Ishikawa (cell line): ENCODE measurements around the gene SPRY4.

ENCODE experiments used
- CEBPB ChIP-seq: IDR thresholded peaks from 2 replicates; pipeline ENCODE4 v1.6.1; 2012
- CREB1 ChIP-seq: IDR thresholded peaks from 2 replicates; pipeline ENCODE4 v1.6.1; 2012; ENCODE audit warnings: low read depth
- EGR1 ChIP-seq: IDR thresholded peaks from 2 replicates; pipeline ENCODE4 v1.6.1; 2012
- EP300 ChIP-seq: IDR thresholded peaks from 2 replicates; pipeline ENCODE4 v1.6.1; 2012; ENCODE audit warnings: borderline replicate concordance
- FOXM1 ChIP-seq: IDR thresholded peaks from 2 replicates; pipeline ENCODE4 v1.6.1; 2012; ENCODE audit warnings: low read depth, borderline replicate concordance
- NFIC ChIP-seq: IDR thresholded peaks from 2 replicates; pipeline ENCODE4 v1.6.1; 2012
- RAD21 ChIP-seq: IDR thresholded peaks from 2 replicates; pipeline ENCODE4 v1.6.1; 2012; ENCODE audit warnings: low read depth
- TAF1 ChIP-seq: IDR thresholded peaks from 2 replicates; pipeline ENCODE4 v1.6.1; 2012; ENCODE audit warnings: low read depth, mild to moderate bottlenecking
- TCF12 ChIP-seq: IDR thresholded peaks from 2 replicates; pipeline ENCODE4 v1.6.1; 2012; ENCODE audit warnings: low read depth
- TEAD4 ChIP-seq: IDR thresholded peaks from 2 replicates; pipeline ENCODE4 v1.6.1; 2012
- YY1 ChIP-seq: IDR thresholded peaks from 2 replicates; pipeline ENCODE4 v1.6.1; 2012; ENCODE audit warnings: low read depth
- ZBTB7A ChIP-seq: IDR thresholded peaks from 2 replicates; pipeline ENCODE4 v1.6.1; 2012; ENCODE audit warnings: low read depth
- TF ChIP-seq, protein P1 (sequence below): IDR thresholded peaks from 2 replicates; pipeline ENCODE4 v1.6.1; 2012; ENCODE audit warnings: low read depth, mild to moderate bottlenecking
- TF ChIP-seq, protein P2 (sequence below): IDR thresholded peaks from 2 replicates; pipeline ENCODE4 v1.6.1; 2012
- TF ChIP-seq, protein P3 (sequence below): IDR thresholded peaks from 2 replicates; pipeline ENCODE4 v1.6.1; 2012

SPRY4 gene

DNA sequence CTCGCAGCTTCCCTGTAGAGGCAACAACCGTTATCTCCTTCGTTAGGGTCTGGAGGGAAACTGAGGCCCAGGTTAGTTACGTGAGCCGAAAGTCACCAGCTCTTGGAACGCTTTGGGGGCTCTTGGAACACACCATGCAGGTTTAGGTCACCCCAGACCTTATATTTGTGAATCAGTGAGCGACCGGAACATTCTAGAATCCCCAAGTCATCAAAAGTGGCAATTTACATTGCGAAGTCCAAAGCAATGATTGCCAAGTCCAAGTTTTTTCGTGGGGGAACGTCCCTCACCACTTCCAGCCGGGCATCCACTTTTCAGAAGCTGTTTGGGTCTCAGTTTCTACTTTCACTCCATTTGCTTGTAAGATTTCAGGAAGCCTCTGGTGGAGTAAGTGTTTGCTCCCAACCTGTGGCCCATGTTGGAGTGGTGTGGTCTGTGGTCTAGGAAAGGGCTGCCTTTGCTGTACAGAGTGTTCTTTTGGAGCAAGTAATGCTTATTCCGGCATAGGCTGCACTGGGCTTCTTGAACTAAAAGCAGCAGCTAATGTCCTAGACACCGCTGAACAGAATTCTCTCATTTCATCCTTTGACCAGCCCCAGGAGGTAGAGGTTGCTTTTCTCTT is 32.8 kb upstream of the SPRY4 start:
- TF ChIP-seq FOXM1 (no peak), ZBTB7A (no peak), TEAD4 (no peak), CEBPB (no peak)

DNA sequence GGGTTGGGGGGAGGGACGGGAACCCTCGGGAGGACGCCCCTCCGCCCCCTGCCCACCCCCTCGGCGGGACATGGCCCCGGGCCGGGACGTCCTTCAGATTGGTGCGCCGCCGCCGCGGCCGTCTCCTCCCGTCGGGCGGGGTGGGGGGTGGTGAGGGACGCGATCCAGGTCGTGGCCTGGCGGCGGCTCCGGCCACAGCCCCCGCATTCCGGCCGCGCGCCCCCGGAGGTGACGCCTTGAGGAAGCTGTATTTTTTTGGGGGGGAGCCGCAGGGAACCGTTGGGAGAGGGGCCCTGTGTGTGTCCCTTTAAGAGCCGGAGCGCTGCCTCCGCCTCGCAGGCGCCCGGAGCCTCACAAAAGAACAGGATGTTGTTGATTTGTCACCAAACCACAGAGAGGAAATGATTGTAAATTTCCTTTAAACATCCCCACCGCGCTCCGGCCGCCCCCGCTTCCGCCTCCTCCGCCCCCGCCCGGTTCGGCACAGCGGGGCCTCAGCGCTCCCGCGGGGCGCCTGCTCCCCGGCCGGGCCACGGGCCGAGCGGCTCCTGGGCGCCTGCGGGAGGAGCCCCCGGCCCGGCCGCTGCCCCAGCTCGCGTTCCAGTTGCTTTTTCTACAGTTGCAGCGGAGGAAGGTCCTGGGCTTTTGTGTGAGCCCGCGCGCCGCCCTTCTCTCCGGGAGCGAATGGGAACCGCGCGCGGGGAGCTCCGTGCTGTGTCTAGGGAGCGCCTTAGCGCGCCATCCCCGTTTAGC is 32.1 kb upstream of the SPRY4 start:
- peak; percentile 94 for TF ChIP-seq ZBTB7A
- peak; percentile 76 for TF ChIP-seq NFIC
- TF ChIP-seq, protein P1, sequence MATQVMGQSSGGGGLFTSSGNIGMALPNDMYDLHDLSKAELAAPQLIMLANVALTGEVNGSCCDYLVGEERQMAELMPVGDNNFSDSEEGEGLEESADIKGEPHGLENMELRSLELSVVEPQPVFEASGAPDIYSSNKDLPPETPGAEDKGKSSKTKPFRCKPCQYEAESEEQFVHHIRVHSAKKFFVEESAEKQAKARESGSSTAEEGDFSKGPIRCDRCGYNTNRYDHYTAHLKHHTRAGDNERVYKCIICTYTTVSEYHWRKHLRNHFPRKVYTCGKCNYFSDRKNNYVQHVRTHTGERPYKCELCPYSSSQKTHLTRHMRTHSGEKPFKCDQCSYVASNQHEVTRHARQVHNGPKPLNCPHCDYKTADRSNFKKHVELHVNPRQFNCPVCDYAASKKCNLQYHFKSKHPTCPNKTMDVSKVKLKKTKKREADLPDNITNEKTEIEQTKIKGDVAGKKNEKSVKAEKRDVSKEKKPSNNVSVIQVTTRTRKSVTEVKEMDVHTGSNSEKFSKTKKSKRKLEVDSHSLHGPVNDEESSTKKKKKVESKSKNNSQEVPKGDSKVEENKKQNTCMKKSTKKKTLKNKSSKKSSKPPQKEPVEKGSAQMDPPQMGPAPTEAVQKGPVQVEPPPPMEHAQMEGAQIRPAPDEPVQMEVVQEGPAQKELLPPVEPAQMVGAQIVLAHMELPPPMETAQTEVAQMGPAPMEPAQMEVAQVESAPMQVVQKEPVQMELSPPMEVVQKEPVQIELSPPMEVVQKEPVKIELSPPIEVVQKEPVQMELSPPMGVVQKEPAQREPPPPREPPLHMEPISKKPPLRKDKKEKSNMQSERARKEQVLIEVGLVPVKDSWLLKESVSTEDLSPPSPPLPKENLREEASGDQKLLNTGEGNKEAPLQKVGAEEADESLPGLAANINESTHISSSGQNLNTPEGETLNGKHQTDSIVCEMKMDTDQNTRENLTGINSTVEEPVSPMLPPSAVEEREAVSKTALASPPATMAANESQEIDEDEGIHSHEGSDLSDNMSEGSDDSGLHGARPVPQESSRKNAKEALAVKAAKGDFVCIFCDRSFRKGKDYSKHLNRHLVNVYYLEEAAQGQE: no peak
- peak; percentile 95 for TF ChIP-seq EP300
- TF ChIP-seq YY1: no peak
- peak; percentile 82 for TF ChIP-seq TEAD4
- peak; percentile 99 for TF ChIP-seq EGR1
- TF ChIP-seq TAF1: peak; percentile 20; the same call in 1 of the 2 replicates
- TF ChIP-seq, protein P2, sequence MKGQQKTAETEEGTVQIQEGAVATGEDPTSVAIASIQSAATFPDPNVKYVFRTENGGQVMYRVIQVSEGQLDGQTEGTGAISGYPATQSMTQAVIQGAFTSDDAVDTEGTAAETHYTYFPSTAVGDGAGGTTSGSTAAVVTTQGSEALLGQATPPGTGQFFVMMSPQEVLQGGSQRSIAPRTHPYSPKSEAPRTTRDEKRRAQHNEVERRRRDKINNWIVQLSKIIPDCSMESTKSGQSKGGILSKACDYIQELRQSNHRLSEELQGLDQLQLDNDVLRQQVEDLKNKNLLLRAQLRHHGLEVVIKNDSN: 0 out of 2 replicates have a peak, but pooled peaks have one; percentile 2
- no peak for TF ChIP-seq CREB1
- TF ChIP-seq RAD21: peak; percentile 12; the same call in 1 of the 2 replicates
- TF ChIP-seq, protein P3, sequence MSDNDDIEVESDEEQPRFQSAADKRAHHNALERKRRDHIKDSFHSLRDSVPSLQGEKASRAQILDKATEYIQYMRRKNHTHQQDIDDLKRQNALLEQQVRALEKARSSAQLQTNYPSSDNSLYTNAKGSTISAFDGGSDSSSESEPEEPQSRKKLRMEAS: peak; percentile 75
- TF ChIP-seq TCF12: peak; percentile 95
- TF ChIP-seq CEBPB: peak; percentile 43; the same call in 1 of the 2 replicates
- peak; percentile 78; the same call in 1 of the 2 replicates for TF ChIP-seq FOXM1

DNA sequence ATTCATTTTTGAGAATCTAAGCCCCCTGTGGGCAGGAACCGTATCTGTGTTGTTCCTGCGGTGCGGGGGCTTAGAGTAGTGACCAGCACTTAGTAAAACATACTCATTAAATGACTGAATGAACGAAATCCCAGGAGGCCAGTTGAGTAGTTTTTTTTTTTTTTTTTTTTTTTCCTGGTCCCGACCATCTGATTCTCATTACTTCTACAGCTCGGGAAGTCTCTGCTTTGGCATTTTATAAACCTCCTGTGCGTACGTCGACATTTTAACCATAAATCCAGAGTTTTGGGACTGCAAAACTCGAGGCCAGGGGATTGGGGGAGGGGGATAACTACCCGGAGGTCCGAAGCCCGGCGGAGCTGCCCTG is 31.5 kb upstream of the SPRY4 start:
- TF ChIP-seq, protein P1: no peak
- TF ChIP-seq FOXM1: no peak
- TF ChIP-seq CREB1: no peak
- TF ChIP-seq RAD21: no peak
- TF ChIP-seq TAF1: no peak
- no peak for TF ChIP-seq EP300
- no peak for TF ChIP-seq TEAD4
- no peak for TF ChIP-seq EGR1
- no peak for TF ChIP-seq ZBTB7A
- TF ChIP-seq, protein P2: no peak
- no peak for TF ChIP-seq YY1
- no peak for TF ChIP-seq TCF12
- TF ChIP-seq, protein P3: no peak
- TF ChIP-seq NFIC: no peak

DNA sequence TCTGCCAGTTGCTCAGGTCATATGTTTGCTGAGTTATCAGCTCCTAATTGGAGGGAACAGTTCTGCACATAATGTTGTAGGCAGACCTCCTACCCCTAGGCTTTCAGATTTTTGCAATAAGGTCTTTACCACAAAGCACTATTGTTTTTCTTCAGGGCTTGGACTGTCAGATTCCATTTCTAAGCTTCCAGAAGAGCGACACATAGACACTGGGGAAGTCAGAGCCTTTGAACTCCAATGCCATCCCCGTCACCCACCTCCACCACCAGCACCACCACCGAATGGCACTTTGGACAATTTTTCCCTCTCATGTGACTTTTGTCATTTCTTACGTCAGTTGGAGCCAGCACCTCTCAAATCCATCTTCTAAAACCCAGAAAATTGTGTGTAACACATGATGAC is 28.3 kb upstream of the SPRY4 start:
- TF ChIP-seq TAF1 (no peak), YY1 (no peak), CREB1 (no peak), ZBTB7A (no peak)

DNA sequence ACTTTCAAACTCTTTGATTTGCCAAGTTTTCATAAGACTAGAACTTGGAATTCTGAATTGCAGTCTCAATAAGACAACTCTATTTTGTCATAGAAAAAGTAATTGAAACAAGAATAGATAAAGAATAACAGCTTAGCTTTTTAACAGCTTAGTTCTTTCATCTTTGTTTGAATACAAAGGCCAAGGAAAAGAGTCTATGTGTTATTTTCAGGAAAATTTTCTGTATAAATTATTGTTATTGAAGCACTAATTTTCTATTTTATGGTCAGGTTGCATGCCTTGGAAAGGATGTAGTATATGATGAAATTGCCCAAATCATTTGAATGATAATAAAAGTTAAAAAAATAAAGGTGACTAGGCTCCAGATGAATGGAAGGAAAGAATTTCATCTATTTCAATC is 25.2 kb upstream of the SPRY4 start:
- no peak for TF ChIP-seq RAD21
- TF ChIP-seq TAF1: no peak
- TF ChIP-seq CEBPB: no peak
- TF ChIP-seq, protein P3: no peak
- TF ChIP-seq, protein P1: no peak
- TF ChIP-seq TEAD4: no peak
- TF ChIP-seq YY1: no peak
- no peak for TF ChIP-seq EP300
